Nephron progenitor cell (in vitro differentiated cells): ENCODE data around the gene HOXC12.

ENCODE experiments used
- DNase-seq: peaks from one replicate; pipeline ENCODE4 v3.0.0; 2021
- H3K27ac Mint-ChIP-seq: 2 replicates; pipeline ENCODE4 v1.8.0; 2021; ENCODE audit warnings: mild to moderate bottlenecking, moderate library complexity, mixed read lengths
- H3K27me3 Mint-ChIP-seq: 2 replicates; pipeline ENCODE4 v1.8.0; 2021; ENCODE audit warnings: mild to moderate bottlenecking, low read depth, mixed read lengths; ENCODE audit not compliant: poor library complexity
- H3K36me3 Mint-ChIP-seq: 2 replicates; pipeline ENCODE4 v1.8.0; 2021; ENCODE audit warnings: low read depth, mixed read lengths
- H3K4me1 Mint-ChIP-seq: 2 replicates; pipeline ENCODE4 v1.8.0; 2021; ENCODE audit warnings: mixed read lengths
- H3K4me3 Mint-ChIP-seq: 2 replicates; pipeline ENCODE4 v1.8.0; 2021; ENCODE audit warnings: mild to moderate bottlenecking, moderate library complexity, mixed read lengths
- H3K9me3 Mint-ChIP-seq: 2 replicates; pipeline ENCODE4 v1.8.0; 2021; ENCODE audit warnings: mild to moderate bottlenecking, moderate library complexity, mixed read lengths
- TF ChIP-seq, protein P1 (sequence below): fragments of 200-600 bp; sonication (generic); IDR thresholded peaks from 2 replicates; pipeline ENCODE4 v1.5.0; 2021; ENCODE audit warnings: antibody characterized with exemption

The HOXC12 gene

DNA sequence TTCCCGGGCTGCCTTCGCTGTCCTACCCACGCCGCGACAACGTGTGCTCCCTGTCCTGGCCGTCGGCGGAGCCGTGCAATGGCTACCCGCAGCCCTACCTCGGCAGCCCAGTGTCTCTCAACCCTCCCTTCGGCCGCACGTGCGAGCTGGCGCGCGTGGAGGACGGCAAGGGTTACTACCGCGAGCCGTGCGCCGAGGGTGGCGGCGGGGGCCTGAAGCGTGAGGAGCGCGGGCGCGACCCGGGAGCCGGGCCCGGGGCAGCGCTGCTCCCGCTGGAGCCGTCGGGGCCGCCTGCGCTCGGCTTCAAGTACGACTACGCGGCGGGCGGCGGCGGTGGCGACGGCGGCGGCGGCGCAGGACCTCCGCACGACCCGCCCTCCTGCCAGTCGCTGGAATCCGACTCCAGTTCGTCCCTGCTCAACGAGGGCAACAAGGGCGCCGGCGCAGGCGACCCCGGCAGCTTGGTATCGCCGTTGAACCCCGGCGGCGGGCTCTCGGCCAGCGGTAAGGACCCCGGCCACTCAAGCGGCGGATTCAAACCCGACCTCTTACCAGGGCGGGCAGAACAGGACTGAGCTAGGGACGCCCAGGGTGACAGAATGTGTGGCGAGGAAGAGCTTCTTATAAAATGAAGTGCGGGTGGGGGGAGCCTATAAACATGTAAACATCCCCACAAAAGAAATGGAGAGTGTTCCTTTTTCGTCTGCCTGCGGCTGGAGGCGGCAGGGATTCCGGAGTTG, 503 bp downstream of the HOXC12 start:
- peaks cover 100% of the 10 kb centered on the region for H3K27me3 Mint-ChIP-seq
- TF ChIP-seq, protein P1, sequence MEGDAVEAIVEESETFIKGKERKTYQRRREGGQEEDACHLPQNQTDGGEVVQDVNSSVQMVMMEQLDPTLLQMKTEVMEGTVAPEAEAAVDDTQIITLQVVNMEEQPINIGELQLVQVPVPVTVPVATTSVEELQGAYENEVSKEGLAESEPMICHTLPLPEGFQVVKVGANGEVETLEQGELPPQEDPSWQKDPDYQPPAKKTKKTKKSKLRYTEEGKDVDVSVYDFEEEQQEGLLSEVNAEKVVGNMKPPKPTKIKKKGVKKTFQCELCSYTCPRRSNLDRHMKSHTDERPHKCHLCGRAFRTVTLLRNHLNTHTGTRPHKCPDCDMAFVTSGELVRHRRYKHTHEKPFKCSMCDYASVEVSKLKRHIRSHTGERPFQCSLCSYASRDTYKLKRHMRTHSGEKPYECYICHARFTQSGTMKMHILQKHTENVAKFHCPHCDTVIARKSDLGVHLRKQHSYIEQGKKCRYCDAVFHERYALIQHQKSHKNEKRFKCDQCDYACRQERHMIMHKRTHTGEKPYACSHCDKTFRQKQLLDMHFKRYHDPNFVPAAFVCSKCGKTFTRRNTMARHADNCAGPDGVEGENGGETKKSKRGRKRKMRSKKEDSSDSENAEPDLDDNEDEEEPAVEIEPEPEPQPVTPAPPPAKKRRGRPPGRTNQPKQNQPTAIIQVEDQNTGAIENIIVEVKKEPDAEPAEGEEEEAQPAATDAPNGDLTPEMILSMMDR: no peak

DNA sequence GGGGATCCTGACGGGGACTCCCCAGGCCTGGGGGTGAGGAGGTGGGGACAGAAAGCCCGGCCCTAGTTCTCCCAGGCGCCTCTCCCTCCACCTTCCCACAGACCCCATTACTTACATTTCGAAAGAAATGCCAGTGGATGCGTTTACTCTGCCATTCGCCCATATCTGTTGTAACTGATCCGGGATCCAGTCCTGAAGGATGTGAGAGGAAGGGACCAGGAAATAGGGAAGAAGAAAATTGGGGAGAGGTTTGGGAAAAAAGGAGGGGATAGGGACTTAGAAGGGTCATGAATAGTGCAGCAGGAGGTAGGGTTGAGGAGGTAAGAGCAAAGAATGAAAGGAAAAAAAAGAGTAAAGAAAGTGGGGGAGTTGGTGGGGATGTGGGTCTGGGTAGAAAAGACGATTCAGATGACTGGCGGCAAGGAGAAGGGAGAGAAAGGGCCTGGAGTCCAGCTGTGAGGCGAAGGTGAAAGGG, 1.1 kb downstream of the HOXC12 start:
- Mint-ChIP-seq H3K27ac (no peak overlapping the region), H3K27me3 (peaks cover 100% of the 10 kb centered on the region), H3K4me3 (no peak overlapping the region), H3K9me3 (no peaks in the 10 kb centered on the region), H3K36me3 (no peaks in the 10 kb centered on the region), H3K4me1 (peaks cover 17% of the 10 kb centered on the region)
- TF ChIP-seq, protein P1: no peak
- DNase-seq: no peak

More for the DNA sequence above, 503 bp downstream of the HOXC12 start:
- Mint-ChIP-seq H3K36me3 (no peaks in the 10 kb centered on the region), H3K27ac (no peak overlapping the region), H3K9me3 (no peaks in the 10 kb centered on the region), H3K4me1 (peaks cover 13% of the 10 kb centered on the region), H3K4me3 (peak overlapping the region; percentile 20)
- DNase-seq: peak; percentile 66

DNA sequence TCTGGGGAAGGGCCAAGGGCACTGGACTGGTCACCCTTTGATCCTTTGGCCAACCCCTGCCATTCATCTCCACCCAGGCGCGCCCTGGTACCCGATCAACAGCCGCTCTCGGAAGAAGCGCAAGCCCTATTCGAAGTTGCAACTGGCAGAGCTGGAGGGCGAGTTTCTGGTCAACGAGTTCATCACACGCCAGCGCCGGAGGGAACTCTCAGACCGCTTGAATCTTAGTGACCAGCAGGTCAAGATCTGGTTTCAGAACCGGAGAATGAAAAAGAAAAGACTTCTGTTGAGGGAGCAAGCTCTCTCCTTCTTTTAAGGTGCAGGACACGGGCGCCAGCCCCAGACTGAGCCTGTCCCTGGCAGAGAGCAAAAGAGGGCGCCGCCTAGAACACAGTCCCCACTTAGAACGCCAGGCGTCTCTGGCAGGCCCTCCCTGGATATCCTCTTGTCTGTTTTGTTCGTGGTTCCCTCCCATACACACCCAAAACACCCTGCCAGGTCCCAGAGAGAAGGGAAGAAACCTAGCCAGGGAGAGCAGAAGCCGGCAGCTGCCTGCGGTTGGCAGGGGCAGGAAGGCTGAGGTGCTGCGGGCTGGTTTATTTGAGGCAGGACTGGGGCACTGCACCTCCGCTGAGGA, 1.7 kb downstream of the HOXC12 start:
- no peak overlapping the region for H3K4me3 Mint-ChIP-seq
- H3K27ac Mint-ChIP-seq: no peak overlapping the region
- H3K36me3 Mint-ChIP-seq: no peaks in the 10 kb centered on the region
- H3K9me3 Mint-ChIP-seq: no peaks in the 10 kb centered on the region
- no peak for DNase-seq
- peaks cover 17% of the 10 kb centered on the region for H3K4me1 Mint-ChIP-seq
- TF ChIP-seq, protein P1: no peak
- H3K27me3 Mint-ChIP-seq: peaks cover 100% of the 10 kb centered on the region

DNA sequence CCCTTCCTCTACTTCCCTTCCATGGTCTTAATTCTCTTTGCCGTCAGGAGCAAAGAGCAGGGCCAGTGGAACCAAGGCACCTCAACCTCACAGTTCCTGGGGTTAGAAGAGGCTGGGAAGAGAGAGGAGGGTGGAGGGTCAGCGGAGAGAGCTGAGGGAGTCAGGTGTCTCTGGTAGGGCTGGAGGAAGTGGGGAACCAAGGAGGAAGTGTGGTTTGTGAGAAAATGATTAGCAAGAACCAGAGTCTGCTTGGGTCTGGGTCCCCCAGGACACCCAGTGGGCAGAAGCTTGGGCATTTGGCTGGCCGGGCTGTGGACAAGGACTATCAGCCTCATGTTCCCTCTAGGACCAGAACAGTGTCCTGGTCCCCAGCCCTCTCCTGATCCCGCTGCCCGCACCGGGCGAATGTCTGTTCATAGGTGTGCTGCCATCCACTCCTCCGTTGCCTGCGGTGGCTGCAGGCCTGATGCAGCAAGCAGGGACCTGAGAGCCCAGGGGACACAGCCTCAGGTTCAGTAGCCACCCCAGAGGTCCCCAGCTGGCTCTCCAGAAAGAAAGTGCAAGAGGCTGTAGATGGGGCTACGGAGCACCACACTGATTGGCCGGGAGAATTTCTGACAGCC, 2.3 kb downstream of the HOXC12 start:
- DNase-seq: no peak
- Mint-ChIP-seq H3K4me1 (peaks cover 17% of the 10 kb centered on the region), H3K36me3 (no peaks in the 10 kb centered on the region), H3K9me3 (no peaks in the 10 kb centered on the region), H3K4me3 (no peak overlapping the region), H3K27ac (no peak overlapping the region), H3K27me3 (peaks cover 100% of the 10 kb centered on the region)
- TF ChIP-seq, protein P1: no peak

DNA sequence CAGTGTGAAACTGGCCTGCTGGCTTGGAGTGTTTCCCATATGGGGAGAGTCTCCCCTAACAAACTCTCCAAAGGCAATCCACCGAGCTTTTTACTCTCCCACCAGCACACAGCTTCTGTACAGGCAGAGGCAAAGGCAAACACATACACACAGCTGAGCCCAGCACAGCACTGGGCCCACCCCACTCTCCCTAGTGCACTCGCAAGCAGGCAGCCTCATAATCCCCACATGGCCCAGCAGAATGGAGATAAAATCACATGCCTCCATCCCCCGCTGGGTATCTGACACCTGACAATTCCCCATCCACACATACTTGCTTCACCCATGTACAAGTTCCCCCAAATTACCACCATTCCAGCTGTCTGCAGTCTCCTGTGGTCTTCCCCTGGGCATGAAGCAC, 3.4 kb downstream of the HOXC12 start:
- Mint-ChIP-seq H3K9me3 (no peaks in the 10 kb centered on the region), H3K4me1 (peaks cover 16% of the 10 kb centered on the region), H3K27me3 (peaks cover 100% of the 10 kb centered on the region), H3K4me3 (no peak overlapping the region), H3K36me3 (no peaks in the 10 kb centered on the region), H3K27ac (no peak overlapping the region)
- no peak for DNase-seq
- TF ChIP-seq, protein P1: no peak
